GM12892 (cell line): ENCODE data around the gene KRT2.

Source experiments
- POLR2A ChIP-seq: IDR thresholded peaks from 2 replicates; pipeline ENCODE4 v1.6.1; 2011; ENCODE audit warnings: low read depth, low read length, control low read depth
- TAF1 ChIP-seq: IDR thresholded peaks from 2 replicates; pipeline ENCODE4 v1.6.1; 2011; ENCODE audit warnings: low read depth, mild to moderate bottlenecking, control low read depth, low read length, borderline replicate concordance

DNA sequence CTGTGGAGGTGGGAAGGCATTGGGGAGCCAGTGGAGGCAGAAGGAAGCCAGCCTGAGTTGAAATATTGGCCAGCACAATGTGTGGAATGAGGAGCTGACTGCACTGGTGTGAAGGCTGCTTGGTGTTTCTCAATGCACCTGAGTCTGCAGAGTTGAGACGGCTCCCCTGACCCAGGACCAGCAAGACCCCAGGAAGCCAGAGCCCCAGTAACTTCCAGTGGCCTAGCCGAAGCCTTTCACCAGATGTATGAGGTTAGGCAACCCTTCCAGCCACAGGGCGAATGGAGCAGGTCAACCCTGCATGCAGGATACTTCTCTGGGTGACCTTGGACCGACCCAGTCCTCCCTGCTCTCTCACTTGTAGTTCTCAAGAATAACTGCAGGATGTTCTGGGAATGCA is 20.7 kb downstream of the KRT2 start:
- TF ChIP-seq POLR2A (no peak), TAF1 (no peak)
